ENCODE data around the gene KATNAL2. TPM values are rescaled to one million over a fixed set of nuclear protein-coding genes. Genes with fewer than 3 reads are reported as not detected.

KATNAL2 gene
- total RNA-seq, 1 experiment from 2014 or later, result 2.0 TPM

- intact Hi-C loops (cut with micrococcal nuclease), result no loop called here
- peaks cover 23% of the 10 kb centered on the region for H3K79me2 ChIP-seq (ENCODE audit: low read length)
- CTCF ChIA-PET, result no interaction called here
Measured at GRCh38 chr18:46893360-46893759, 24.0 kb upstream of the KATNAL2 start.

GRCh38 chr18:46894124-46894523, 23.3 kb upstream of the KATNAL2 start:
- CTCF ChIA-PET, result no interaction called here
- no peak overlapping the region for H2AFZ ChIP-seq (ENCODE audit: low read length)
- H3K79me2 ChIP-seq (ENCODE audit: low read length), result peaks cover 20% of the 10 kb centered on the region; the same call in 1 of the 2 replicates

More at GRCh38 chr18:46893360-46893759, 24.0 kb upstream of the KATNAL2 start:
- Histone ChIP-seq H3K4me2 (ENCODE audit: low read length) (no peak overlapping the region), H3K4me3 (ENCODE audit: low read length) (no peak overlapping the region), H4K20me1 (ENCODE audit: low read length) (no peaks in the 10 kb centered on the region), H3K27ac (ENCODE audit: low read length) (no peak overlapping the region), H3F3A (ENCODE audit: low read length, unreplicated experiment) (no peaks in the 10 kb centered on the region), H3K9me2 (replicated peaks; ENCODE audit: low read length) (no peaks in the 10 kb centered on the region), H3K36me3 (ENCODE audit: low read depth, low read length) (peaks cover 6% of the 10 kb centered on the region; the same call in 1 of the 2 replicates), H3K27me3 (ENCODE audit: low read length) (no peaks in the 10 kb centered on the region), H2AFZ (ENCODE audit: low read length) (no peak overlapping the region), H3K9me3 (ENCODE audit: low read length) (no peaks in the 10 kb centered on the region), H3K4me1 (ENCODE audit: insufficient read depth, low read length) (no peaks in the 10 kb centered on the region), H3K9ac (ENCODE audit: low read length) (no peak overlapping the region)
- TF ChIP-seq EZH2 (IDR thresholded peaks at IDR 0.05; ENCODE audit: low read length, unreplicated experiment) (no peak), CTCF (conservative IDR thresholded peaks at IDR 0.05; ENCODE audit: low read depth, low read length) (no peak), EZH2phosphoT487 (IDR thresholded peaks at IDR 0.05; ENCODE audit: borderline replicate concordance, low read length) (no peak)
- POLR2A ChIA-PET (ENCODE audit: unreplicated experiment), result no interaction called here
- no TSS peak for BruUV-seq (replicated peaks)
- DNase-seq (no peak), ATAC-seq (no peak)

More at GRCh38 chr18:46894124-46894523, 23.3 kb upstream of the KATNAL2 start:
- TF ChIP-seq EZH2phosphoT487 (IDR thresholded peaks at IDR 0.05; ENCODE audit: borderline replicate concordance, low read length) (no peak), EZH2 (IDR thresholded peaks at IDR 0.05; ENCODE audit: low read length, unreplicated experiment) (no peak), CTCF (conservative IDR thresholded peaks at IDR 0.05; ENCODE audit: low read depth, low read length) (no peak)
- ATAC-seq, result no peak
- Histone ChIP-seq H3K4me2 (ENCODE audit: low read length) (no peak overlapping the region), H3K9ac (ENCODE audit: low read length) (no peak overlapping the region), H3K9me3 (ENCODE audit: low read length) (no peaks in the 10 kb centered on the region), H3K9me2 (replicated peaks; ENCODE audit: low read length) (no peaks in the 10 kb centered on the region), H3F3A (ENCODE audit: low read length, unreplicated experiment) (no peaks in the 10 kb centered on the region), H4K20me1 (ENCODE audit: low read length) (no peaks in the 10 kb centered on the region), H3K27me3 (ENCODE audit: low read length) (no peaks in the 10 kb centered on the region), H3K27ac (ENCODE audit: low read length) (no peak overlapping the region), H3K4me1 (ENCODE audit: insufficient read depth, low read length) (no peaks in the 10 kb centered on the region), H3K36me3 (ENCODE audit: low read depth, low read length) (0 out of 2 replicates have a peak, but pooled peaks cover under 1% of the 10 kb centered on the region), H3K4me3 (ENCODE audit: low read length) (no peak overlapping the region)
- intact Hi-C loops (cut with micrococcal nuclease), result no loop called here
- POLR2A ChIA-PET (ENCODE audit: unreplicated experiment), result no interaction called here
- no peak for DNase-seq
- BruUV-seq (replicated peaks), result no TSS peak

Data from PC-3 (cell line).